ENCODE data around the gene POLR2C. TPM values are rescaled to one million over a fixed set of nuclear protein-coding genes. Genes with fewer than 3 reads are reported as not detected.

Gene POLR2C
- total RNA-seq, 2 donors from 2014 or later: 110 to 130 TPM

DNA sequence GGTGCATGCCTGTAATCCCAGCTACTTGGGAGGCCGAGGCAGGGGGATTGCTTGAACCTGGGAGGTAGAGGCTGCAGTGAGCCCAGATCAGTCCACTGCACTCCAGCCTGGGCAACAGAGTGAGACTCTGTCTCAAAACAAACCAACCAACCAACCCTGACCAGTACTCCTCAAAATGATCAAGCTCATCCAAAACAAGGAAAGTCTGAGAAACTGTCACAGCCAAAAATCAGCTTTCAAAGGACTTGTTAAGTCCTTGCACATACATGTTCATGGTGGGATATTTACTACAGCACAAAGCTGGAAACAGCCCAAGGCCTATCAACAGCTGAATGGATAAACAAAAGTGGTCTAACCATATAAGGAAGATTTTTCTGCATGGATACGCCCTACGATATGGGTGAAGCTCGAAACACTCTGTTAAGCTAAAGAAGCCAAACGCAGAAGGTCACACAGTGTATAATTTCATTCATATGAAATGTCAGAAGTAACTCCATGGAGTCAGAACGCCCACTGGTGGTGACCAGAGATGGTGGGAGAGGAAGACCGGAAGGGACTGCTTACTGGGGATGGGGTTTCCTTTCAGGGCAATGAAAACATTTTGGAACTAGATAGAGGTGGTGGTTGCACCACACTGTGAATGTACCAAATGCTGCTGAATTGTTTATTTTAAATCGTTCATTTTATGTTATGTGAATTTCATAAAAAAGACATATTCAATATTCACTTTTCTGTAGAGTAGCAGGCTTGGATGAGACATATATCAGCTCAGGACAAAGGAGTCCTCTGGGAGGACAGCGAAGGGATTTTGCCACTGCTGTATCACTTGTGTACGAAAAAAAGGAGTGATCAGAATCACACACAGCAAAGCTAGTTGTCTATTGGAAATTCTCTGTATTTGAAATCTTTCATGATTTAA lies 40.2 kb upstream of the POLR2C start:
- Histone ChIP-seq H3K9me3 (no peaks in the 10 kb centered on the region), H3K27ac (no peak overlapping the region), H3K36me3 (no peaks in the 10 kb centered on the region), H3K4me1 (ENCODE audit: control insufficient read depth in 1 of 2, low read depth in 2 of 2) (peaks cover 9 to 30% of the 10 kb centered on the region in 2 donors), H3K27me3 (replicated peaks; ENCODE audit: insufficient read depth) (no peaks in the 10 kb centered on the region), H3K4me3 (no peak overlapping the region)
- TF ChIP-seq, protein P1, sequence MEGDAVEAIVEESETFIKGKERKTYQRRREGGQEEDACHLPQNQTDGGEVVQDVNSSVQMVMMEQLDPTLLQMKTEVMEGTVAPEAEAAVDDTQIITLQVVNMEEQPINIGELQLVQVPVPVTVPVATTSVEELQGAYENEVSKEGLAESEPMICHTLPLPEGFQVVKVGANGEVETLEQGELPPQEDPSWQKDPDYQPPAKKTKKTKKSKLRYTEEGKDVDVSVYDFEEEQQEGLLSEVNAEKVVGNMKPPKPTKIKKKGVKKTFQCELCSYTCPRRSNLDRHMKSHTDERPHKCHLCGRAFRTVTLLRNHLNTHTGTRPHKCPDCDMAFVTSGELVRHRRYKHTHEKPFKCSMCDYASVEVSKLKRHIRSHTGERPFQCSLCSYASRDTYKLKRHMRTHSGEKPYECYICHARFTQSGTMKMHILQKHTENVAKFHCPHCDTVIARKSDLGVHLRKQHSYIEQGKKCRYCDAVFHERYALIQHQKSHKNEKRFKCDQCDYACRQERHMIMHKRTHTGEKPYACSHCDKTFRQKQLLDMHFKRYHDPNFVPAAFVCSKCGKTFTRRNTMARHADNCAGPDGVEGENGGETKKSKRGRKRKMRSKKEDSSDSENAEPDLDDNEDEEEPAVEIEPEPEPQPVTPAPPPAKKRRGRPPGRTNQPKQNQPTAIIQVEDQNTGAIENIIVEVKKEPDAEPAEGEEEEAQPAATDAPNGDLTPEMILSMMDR (IDR thresholded peaks at IDR 0.05): peak; percentile 76
- DNase-seq (ENCODE audit: low spot score) (no peak), ATAC-seq (ENCODE audit: insufficient number of reproducible peaks, low FRiP score, low read depth) (no peak)

DNA sequence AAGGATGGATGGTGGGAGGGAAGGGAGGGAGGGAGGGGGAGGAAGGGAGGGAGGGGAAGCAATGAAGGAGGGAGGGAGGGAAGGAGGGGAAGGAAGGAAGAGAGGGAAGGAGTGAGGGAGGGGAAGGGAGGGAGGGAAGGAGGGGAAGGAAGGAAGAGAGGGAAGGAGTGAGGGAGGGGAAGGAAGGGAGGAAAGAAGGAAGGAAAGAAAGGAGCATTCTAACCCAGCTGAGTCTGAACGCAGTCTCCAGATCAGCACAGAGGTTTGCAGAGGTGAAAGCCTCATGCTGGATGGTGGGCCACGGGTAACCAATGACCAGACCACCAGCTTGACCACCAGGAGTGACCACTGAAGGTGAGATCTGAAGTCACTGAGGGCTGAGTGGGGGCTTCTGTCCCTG lies 39.3 kb upstream of the POLR2C start:
- Histone ChIP-seq H3K4me3 (no peak overlapping the region), H3K27ac (no peak overlapping the region)

DNA sequence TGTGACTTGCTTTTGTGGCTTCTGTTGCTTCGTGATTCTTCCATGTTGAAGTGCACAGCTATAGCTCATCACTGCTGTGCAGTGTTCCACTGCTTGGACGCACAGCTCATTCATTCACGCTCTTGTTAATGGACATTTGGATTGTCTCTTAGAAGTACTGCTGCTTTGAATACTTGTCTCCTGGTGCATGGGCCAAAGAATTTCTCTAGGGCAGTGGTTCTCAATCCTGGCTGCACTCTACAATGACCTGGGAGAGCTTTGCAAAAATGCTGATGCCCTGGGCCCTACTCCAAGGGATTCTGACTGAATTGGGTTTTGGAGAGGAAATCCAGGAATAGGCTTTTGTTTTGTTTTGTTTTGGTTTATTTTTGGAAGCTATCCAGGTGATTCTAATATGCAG lies 37.9 kb upstream of the POLR2C start:
- H3K27ac ChIP-seq: no peak overlapping the region
- ATAC-seq (ENCODE audit: insufficient number of reproducible peaks, low FRiP score, low read depth) (no peak), DNase-seq (ENCODE audit: low spot score) (no peak)
- H3K36me3 ChIP-seq: peaks cover 4% of the 10 kb centered on the region
- H3K4me1 ChIP-seq (ENCODE audit: control insufficient read depth in 1 of 2, low read depth in 2 of 2): peaks cover 2 to 7% of the 10 kb centered on the region in 2 donors
- TF ChIP-seq, protein P1 (IDR thresholded peaks at IDR 0.05): no peak
- no peak overlapping the region for H3K4me3 ChIP-seq
- H3K9me3 ChIP-seq: no peaks in the 10 kb centered on the region
- H3K27me3 ChIP-seq (replicated peaks; ENCODE audit: insufficient read depth): no peaks in the 10 kb centered on the region

More for the DNA sequence above, 39.3 kb upstream of the POLR2C start:
- no peak for ATAC-seq (ENCODE audit: insufficient number of reproducible peaks, low FRiP score, low read depth)
- no peaks in the 10 kb centered on the region for H3K36me3 ChIP-seq
- DNase-seq (ENCODE audit: low spot score): no peak
- no peaks in the 10 kb centered on the region for H3K9me3 ChIP-seq
- TF ChIP-seq, protein P1 (IDR thresholded peaks at IDR 0.05): no peak
- H3K27me3 ChIP-seq (replicated peaks; ENCODE audit: insufficient read depth): no peaks in the 10 kb centered on the region
- H3K4me1 ChIP-seq (ENCODE audit: control insufficient read depth in 1 of 2, low read depth in 2 of 2): peaks cover 9 to 21% of the 10 kb centered on the region in 2 donors

DNA sequence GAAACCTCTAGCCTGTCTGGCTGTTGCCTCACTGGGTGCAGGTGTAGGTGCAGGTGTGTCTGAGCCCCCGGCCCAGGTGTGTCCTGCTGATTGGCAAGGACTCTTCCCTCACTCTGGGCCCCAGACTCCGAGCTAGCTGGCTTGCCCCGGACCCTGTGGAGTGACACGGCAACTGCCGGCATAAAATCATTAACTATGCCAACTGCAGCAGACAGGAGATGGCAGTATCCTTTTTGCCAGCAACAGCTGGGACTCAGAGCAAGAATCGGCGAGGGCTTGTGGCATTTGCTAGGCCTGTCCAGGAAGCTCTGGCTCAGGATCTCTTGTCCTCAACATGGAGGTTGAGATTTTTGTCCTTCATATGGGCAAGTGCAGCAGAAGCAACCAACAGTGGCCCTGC lies 36.1 kb upstream of the POLR2C start:
- Histone ChIP-seq H3K27me3 (replicated peaks; ENCODE audit: insufficient read depth) (no peaks in the 10 kb centered on the region), H3K4me3 (no peak overlapping the region), H3K4me1 (ENCODE audit: control insufficient read depth in 1 of 2, low read depth in 2 of 2) (peaks cover 2 to 6% of the 10 kb centered on the region in 2 donors), H3K27ac (no peak overlapping the region), H3K9me3 (no peaks in the 10 kb centered on the region), H3K36me3 (peaks cover 22% of the 10 kb centered on the region)
- TF ChIP-seq, protein P1 (IDR thresholded peaks at IDR 0.05): no peak
- ATAC-seq (ENCODE audit: insufficient number of reproducible peaks, low FRiP score, low read depth) (no peak), DNase-seq (ENCODE audit: low spot score) (no peak)

DNA sequence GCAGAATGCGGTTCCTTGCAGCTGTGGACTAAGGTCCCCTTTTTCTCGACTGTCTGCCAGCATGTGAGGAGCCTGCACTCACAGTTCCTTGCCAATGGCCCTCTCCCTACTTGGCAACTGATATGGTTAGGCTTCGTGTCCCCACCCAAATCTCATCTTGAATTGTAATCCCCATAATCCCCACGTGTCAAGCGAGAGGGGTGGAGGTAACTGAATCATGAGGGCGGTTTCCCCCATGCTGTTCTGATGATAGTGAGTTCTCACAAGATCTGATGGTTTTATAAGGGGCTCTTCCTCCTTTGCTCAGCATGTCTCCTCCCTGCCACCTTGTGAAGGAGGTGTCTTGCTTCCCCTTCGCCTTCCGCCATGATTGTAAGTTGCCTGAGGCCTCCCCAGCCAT lies 35.2 kb upstream of the POLR2C start:
- Histone ChIP-seq H3K27ac (no peak overlapping the region), H3K36me3 (peaks cover 29% of the 10 kb centered on the region), H3K4me1 (ENCODE audit: control insufficient read depth in 1 of 2, low read depth in 2 of 2) (peaks cover 0 to 2% of the 10 kb centered on the region in 2 donors), H3K4me3 (no peak overlapping the region), H3K27me3 (replicated peaks; ENCODE audit: insufficient read depth) (no peaks in the 10 kb centered on the region), H3K9me3 (no peaks in the 10 kb centered on the region)
- ATAC-seq (ENCODE audit: insufficient number of reproducible peaks, low FRiP score, low read depth) (no peak), DNase-seq (ENCODE audit: low spot score) (no peak)
- TF ChIP-seq, protein P1 (IDR thresholded peaks at IDR 0.05): no peak
